Right cardiac atrium (tissue), 5 donors: ENCODE data around the gene FPR2. TPM values are rescaled to one million over a fixed set of nuclear protein-coding genes. Genes with fewer than 3 reads are reported as not detected.
A peak's percentile ranks its signal among the peaks of the same experiment; 100 is the strongest.
"Not testable (repeated sequence)": the region's sequence is repeated elsewhere in the genome, so short reads cannot be mapped to it uniquely, and the experiment has no call there.

Source experiments
- ATAC-seq, 2 donors: fragments of 200-7000 bp; cut with Tn5 transposase; one replicate each; pipeline versions ENCODE4 v1.8.0 to v1.9.1; 2020; ENCODE audit warnings: moderate library complexity in 2 of 2, mild to moderate bottlenecking in 1 of 2
- DNase-seq, 3 donors: peaks; one replicate each; pipeline ENCODE4 v3.0.0-alpha.2; 2020
- H3K27ac ChIP-seq: one replicate; pipeline ENCODE4 v1.5.1; 2013; ENCODE audit warnings: mild to moderate bottlenecking, low read length, control low read depth, moderate library complexity
- H3K27me3 ChIP-seq: one replicate; pipeline ENCODE4 v1.6.1; 2013; ENCODE audit not compliant: control insufficient read depth, insufficient read depth
- H3K4me1 ChIP-seq: one replicate; pipeline ENCODE4 v1.6.1; 2013; ENCODE audit warnings: low read length; ENCODE audit not compliant: control insufficient read depth, insufficient read depth
- H3K4me3 ChIP-seq: one replicate; pipeline ENCODE4 v1.5.1; 2013; ENCODE audit warnings: low read length, control low read depth
- H3K9me3 ChIP-seq: one replicate; pipeline ENCODE4 v1.6.1; 2013; ENCODE audit warnings: low read length; ENCODE audit not compliant: control insufficient read depth
- WGBS: extraction: QIAGEN DNeasy Blood & Tissue Kit; methylation state at CpG from one replicate; pipeline ENCODE4 v1.1.7; 2013; 5-methylcytosine and 5-hydroxymethylcytosine counted together
- intact Hi-C, 4 donors: fragments of 100-400 bp; cut with DNase I; formaldehyde crosslinking; loops; one replicate each; pipeline versions ENCODE4 v1.11.0 to v1.14.0; 2022 to 2023
- polyA plus RNA-seq: library from polyadenylated mRNA; stranded (reverse); fragments of 200-250 nt; gene quantifications from one replicate; pipeline ENCODE4 v1.2.3, GENCODE V29; 2013
- total RNA-seq, 4 donors: library from RNA; stranded (reverse); fragmentation: NEBNext Ultra II Directional; extraction: Animal tissue kit (Norgen Biotek cat#: 25700); gene quantifications; one replicate each; pipeline ENCODE4 v1.2.1, GENCODE V29; 2021
- donor health status: healthy with polysubstance abuse.
- donor health status: DM: no; HTN: yes; CAD: no.
- donor health status: DM: no; HTN: no; CAD: no.
- donor health status: DM: no; HTN: yes; CAD: no; lungs with severe emphysema.
- donor health status: DM: yes; HTN: yes; CAD: no.

FPR2 gene
- total and polyA plus RNA-seq, 5 donors = 0.09 to 1.4 (median 0.91) TPM

GRCh38 chr19:51766461-51766860 lies 5.5 kb downstream of the FPR2 start:
- Histone ChIP-seq H3K4me1 (no peaks in the 10 kb centered on the region), H3K27ac (no peak overlapping the region), H3K27me3 (no peaks in the 10 kb centered on the region), H3K4me3 (no peak overlapping the region), H3K9me3 (no peaks in the 10 kb centered on the region)
- WGBS = 59% methylated on average over 5 of the region's 5 CpGs
- intact Hi-C loops = no loop called here
- ATAC-seq (no peak), DNase-seq (no peak)

DNA sequence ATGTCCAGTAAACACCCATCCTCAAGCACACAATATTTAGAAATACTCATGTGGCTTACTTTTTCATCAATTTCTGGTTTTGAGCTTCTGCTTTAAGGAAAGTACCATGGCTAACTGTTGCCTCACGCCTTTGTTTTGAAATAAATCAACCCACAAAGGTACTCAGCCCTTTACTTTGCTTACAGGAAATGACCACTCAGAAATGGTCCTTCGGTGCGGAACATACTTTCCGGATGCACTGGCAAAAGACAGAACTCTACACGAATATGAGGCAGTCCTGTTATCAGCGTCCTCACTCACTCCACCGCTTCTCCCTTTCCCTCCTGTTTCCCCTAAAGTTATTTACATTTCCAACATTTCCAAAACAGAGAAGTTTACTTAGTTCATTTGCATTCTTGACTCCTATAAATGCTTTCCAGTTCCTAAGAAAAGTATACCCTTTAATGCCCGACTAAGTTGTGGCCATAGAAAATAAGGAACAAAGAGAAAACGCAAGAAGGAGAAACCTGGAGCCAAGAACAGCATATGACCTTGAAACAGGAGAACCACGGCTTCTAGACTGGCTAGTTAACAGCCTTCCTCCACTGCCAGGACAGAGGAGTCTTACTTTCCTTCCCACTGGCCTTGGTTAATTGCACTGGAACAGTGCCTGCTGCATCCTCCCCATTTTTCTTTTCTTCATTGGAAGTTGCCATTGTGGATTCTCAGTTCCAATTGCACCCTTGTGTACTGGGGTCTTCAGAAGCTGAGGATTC lies 10.6 kb downstream of the FPR2 start:
- H3K9me3 ChIP-seq = no peaks in the 10 kb centered on the region

DNA sequence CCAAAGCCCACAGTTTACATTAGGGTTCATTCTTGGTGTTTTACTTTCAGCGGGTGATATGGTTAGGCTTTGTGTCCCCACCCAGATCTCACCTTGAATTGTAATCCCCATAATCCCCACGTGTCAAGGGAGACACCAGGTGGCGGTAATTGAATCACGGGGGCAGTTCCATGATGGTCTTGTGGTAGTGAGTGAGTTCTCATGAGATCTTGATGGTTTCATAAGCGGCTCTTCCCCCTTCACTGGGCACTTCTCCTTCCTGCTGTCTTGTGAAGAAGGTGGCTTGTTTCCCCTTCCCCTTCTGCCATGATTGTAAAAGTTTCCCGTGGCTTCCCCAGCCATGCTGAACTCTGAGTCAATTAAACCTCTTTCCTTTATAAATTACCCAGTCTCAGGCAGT lies 12.0 kb downstream of the FPR2 start:
- H3K27ac ChIP-seq = no peak overlapping the region
- no peaks in the 10 kb centered on the region for H3K4me1 ChIP-seq
- no peak overlapping the region for H3K4me3 ChIP-seq
- no peaks in the 10 kb centered on the region for H3K9me3 ChIP-seq
- WGBS = 60% methylated on average over 6 of the region's 6 CpGs
- ATAC-seq (no peak), DNase-seq (no peak)
- H3K27me3 ChIP-seq = no peaks in the 10 kb centered on the region
- intact Hi-C loops = loop anchor here in 1 of 4 donors (10.0 kb wide), 1 partner anchor 48 kb away; the partner anchor contains the start of gene HAS1

More for the DNA sequence above, 10.6 kb downstream of the FPR2 start:
- no peak overlapping the region for H3K4me3 ChIP-seq
- DNase-seq = no peak
- peak in 1 of 2 donors; percentile 71 for ATAC-seq
- H3K4me1 ChIP-seq = no peaks in the 10 kb centered on the region
- WGBS = 45% methylated on average over 10 of the region's 10 CpGs
- H3K27ac ChIP-seq = no peak overlapping the region
- H3K27me3 ChIP-seq = no peaks in the 10 kb centered on the region
- intact Hi-C loops = loop anchor here in 1 of 4 donors (10.0 kb wide), 1 partner anchor 47 kb away; the partner anchor contains the start of gene HAS1

GRCh38 chr19:51776561-51776960 lies 15.6 kb downstream of the FPR2 start:
- H3K27ac ChIP-seq, H3K4me1 ChIP-seq, ATAC-seq, H3K9me3 ChIP-seq, H3K4me3 ChIP-seq, DNase-seq, H3K27me3 ChIP-seq: not testable (repeated sequence)
- WGBS = 92% methylated on average over 1 of the region's 1 CpG
- intact Hi-C loops = loop anchor here in 1 of 4 donors (10.0 kb wide), 1 partner anchor 52 kb away; the partner anchor contains the start of gene HAS1

GRCh38 chr19:51777570-51778462 lies 16.8 kb downstream of the FPR2 start:
- Histone ChIP-seq H3K9me3 (no peaks in the 10 kb centered on the region), H3K27ac (no peak overlapping the region), H3K4me1 (peaks cover 3% of the 10 kb centered on the region), H3K4me3 (no peak overlapping the region), H3K27me3 (no peaks in the 10 kb centered on the region)
- 29% methylated on average over 23 of the region's 23 CpGs for WGBS
- intact Hi-C loops = loop anchor here in 1 of 4 donors (10.0 kb wide), 1 partner anchor 53 kb away; the partner anchor contains the start of gene HAS1
- ATAC-seq = peak; percentile 94 to 96
- peak; percentile 71 to 89 (median 85) for DNase-seq

- 80% methylated on average over 1 of the region's 1 CpG for WGBS
- ATAC-seq (no peak), DNase-seq (no peak)
- Histone ChIP-seq H3K4me3 (no peak overlapping the region), H3K4me1 (peaks cover 3% of the 10 kb centered on the region), H3K27me3 (no peaks in the 10 kb centered on the region), H3K9me3 (no peaks in the 10 kb centered on the region), H3K27ac (no peak overlapping the region)
- intact Hi-C loops = loop anchor here in 1 of 4 donors (10.0 kb wide), 1 partner anchor 54 kb away; the partner anchor contains the start of gene HAS1
These were observed 18.2 kb downstream of the FPR2 start for GRCh38 chr19:51779181-51779580.

DNA sequence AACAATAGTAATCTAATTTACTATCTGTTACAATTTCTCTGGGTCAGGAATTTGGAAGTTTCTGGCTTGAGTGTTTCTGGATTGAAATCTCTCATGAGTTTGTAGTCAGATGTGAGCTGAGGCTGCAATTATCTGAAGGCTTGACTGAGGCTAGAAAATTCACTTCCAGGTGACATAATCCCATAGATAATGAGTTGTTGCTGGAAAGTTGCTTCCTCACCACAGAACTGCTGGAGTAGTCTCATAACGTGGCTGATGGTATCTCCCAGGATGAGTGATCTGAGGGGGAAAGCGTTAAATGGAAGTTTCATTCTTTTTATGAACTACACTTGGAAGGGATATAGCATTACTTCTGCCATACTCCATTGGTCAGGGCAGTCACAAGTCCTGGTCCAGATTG lies 18.7 kb downstream of the FPR2 start:
- DNase-seq = no peak
- ATAC-seq = no peak
- no peak overlapping the region for H3K27ac ChIP-seq
- intact Hi-C loops = loop anchor here in 2 of 4 donors (10.0 kb wide), 2 partner anchors 55 to 95 kb away; partner anchors contain the start of gene HAS1 (in 1 of the 2)
- H3K9me3 ChIP-seq = no peaks in the 10 kb centered on the region
- WGBS = 53% methylated on average over 2 of the region's 2 CpGs
- H3K4me3 ChIP-seq = no peak overlapping the region
- peaks cover 3% of the 10 kb centered on the region for H3K4me1 ChIP-seq
- no peaks in the 10 kb centered on the region for H3K27me3 ChIP-seq

GRCh38 chr19:51780270-51780669 lies 19.3 kb downstream of the FPR2 start:
- Histone ChIP-seq H3K4me1 (peaks cover 5% of the 10 kb centered on the region), H3K4me3 (no peak overlapping the region), H3K27ac (no peak overlapping the region), H3K27me3 (no peaks in the 10 kb centered on the region), H3K9me3 (no peaks in the 10 kb centered on the region)
- 57% methylated on average over 2 of the region's 2 CpGs for WGBS
- ATAC-seq (no peak), DNase-seq (no peak)
- intact Hi-C loops = loop anchor here in 1 of 4 donors (10.0 kb wide), 1 partner anchor 95 kb away; no protein-coding TSS in a partner anchor

GRCh38 chr19:51781999-51782398 lies 21.0 kb downstream of the FPR2 start:
- Histone ChIP-seq H3K27me3 (no peaks in the 10 kb centered on the region), H3K9me3 (no peaks in the 10 kb centered on the region), H3K4me1 (peaks cover 5% of the 10 kb centered on the region), H3K4me3 (no peak overlapping the region), H3K27ac (no peak overlapping the region)
- intact Hi-C loops = loop anchor here in 1 of 4 donors (10.0 kb wide), 1 partner anchor 97 kb away; no protein-coding TSS in a partner anchor
- no peak for ATAC-seq
- no peak for DNase-seq
- WGBS = 65% methylated on average over 3 of the region's 3 CpGs

GRCh38 chr19:51783372-51783771 lies 22.4 kb downstream of the FPR2 start:
- H3K27ac ChIP-seq = no peak overlapping the region
- intact Hi-C loops = loop anchor here in 1 of 4 donors (10.0 kb wide), 1 partner anchor 99 kb away; no protein-coding TSS in a partner anchor
- peaks cover 3% of the 10 kb centered on the region for H3K4me1 ChIP-seq
- no peaks in the 10 kb centered on the region for H3K9me3 ChIP-seq
- H3K4me3 ChIP-seq = no peak overlapping the region
- H3K27me3 ChIP-seq = no peaks in the 10 kb centered on the region
- no peak for ATAC-seq
- DNase-seq = no peak
- 34% methylated on average over 3 of the region's 3 CpGs for WGBS
